Astrocyte of the cerebellum (primary cell): ENCODE measurements around the gene ADAT3.

Experiments
- DNase-seq: peaks from one replicate; pipeline ENCODE4 v3.0.0-alpha.2; 2011; ENCODE audit warnings: low read depth
- H3K4me3 ChIP-seq: 2 replicates; pipeline ENCODE4 v1.5.1; 2011; ENCODE audit warnings: mild to moderate bottlenecking, low read depth, low read length, moderate library complexity
- CTCF ChIP-seq: IDR thresholded peaks from 2 replicates; pipeline ENCODE4 v1.5.1; 2012; ENCODE audit warnings: low read length, low read depth, moderate library complexity, mild to moderate bottlenecking; ENCODE audit errors: missing control alignments
- in situ Hi-C: cut with HindIII; loops from 2 replicates; pipeline ENCODE4 v1.10.0; 2017; ENCODE audit warnings: low sequenced_read_pairs

The ADAT3 gene

GRCh38 chr19:1863328-1863637 lies 41.9 kb upstream of the ADAT3 start, which contains the start of gene KLF16:
Gene KLF16, minus strand, starts transcription at chr19:1863579. Its CDS starts 82 bp downstream, at chr19:1863497.
- in situ Hi-C loops = no loop called here
- no peak for TF ChIP-seq CTCF
- H3K4me3 ChIP-seq = peak within 1 kb of the TSS; percentile 83
- no peak for DNase-seq

- peak overlapping the region; percentile 71 for H3K4me3 ChIP-seq
- DNase-seq = peak; percentile 78
- in situ Hi-C loops = no loop called here
- no peak for TF ChIP-seq CTCF
These were observed 41.3 kb upstream of the ADAT3 start for GRCh38 chr19:1863638-1864479.

- peak; percentile 63 for TF ChIP-seq CTCF
- peak overlapping the region; percentile 71 for H3K4me3 ChIP-seq
- no peak for DNase-seq
- in situ Hi-C loops = no loop called here
These were observed 40.6 kb upstream of the ADAT3 start for GRCh38 chr19:1864480-1865171.

- DNase-seq = no peak
- peak overlapping the region; percentile 71 for H3K4me3 ChIP-seq
- in situ Hi-C loops = no loop called here
- TF ChIP-seq CTCF = no peak
These were observed 39.8 kb upstream of the ADAT3 start for GRCh38 chr19:1865172-1866010.

GRCh38 chr19:1866693-1867348 lies 38.4 kb upstream of the ADAT3 start:
- no peak for DNase-seq
- in situ Hi-C loops = no loop called here

More at GRCh38 chr19:1866693-1867348, 38.4 kb upstream of the ADAT3 start:
- no peak overlapping the region for H3K4me3 ChIP-seq
- TF ChIP-seq CTCF = no peak
